AG04450 (cell line): ENCODE measurements around the gene ARHGEF10L. TPM values are rescaled to one million over a fixed set of nuclear protein-coding genes. Genes with fewer than 3 reads are reported as not detected.
"Not testable (repeated sequence)": the region's sequence is repeated elsewhere in the genome, so short reads cannot be mapped to it uniquely, and the experiment has no call there.

Source experiments
- CTCF ChIA-PET: fragments of 300-600, 350-600 bp; formaldehyde crosslinking; extraction: SDS; loops from one replicate; lab custom pipeline; 2022; ENCODE audit warnings: antibody characterized with exemption, inconsistent platforms; lab: Charles Lee
- POLR2A ChIA-PET: fragments of 350-600 bp; formaldehyde crosslinking; extraction: SDS; loops from one replicate; lab custom pipeline; 2021; ENCODE audit warnings: antibody characterized with exemption, inconsistent platforms; lab: Yijun Ruan, JAX
- DNase-seq: peaks from one replicate; pipeline ENCODE4 v3.0.0-alpha.2; 2011; ENCODE audit warnings: low read depth, low spot score
- H3K27ac ChIP-seq: one replicate; pipeline ENCODE4 v1.5.1; 2012; ENCODE audit warnings: low read depth, low read length, control low read depth
- H3K27me3 ChIP-seq: one replicate; pipeline ENCODE4 v1.6.0; 2012; ENCODE audit warnings: low read length; ENCODE audit not compliant: control insufficient read depth, insufficient read depth
- H3K4me3 ChIP-seq: 2 replicates; pipeline ENCODE4 v1.5.1; 2011; ENCODE audit warnings: mild to moderate bottlenecking, low read depth, low read length, control low read depth
- H3K9me3 ChIP-seq: 2 replicates; pipeline ENCODE4 v1.5.1; 2012; ENCODE audit warnings: low read length; ENCODE audit not compliant: control insufficient read depth, insufficient read depth
- CTCF ChIP-seq: IDR thresholded peaks from 2 replicates; pipeline ENCODE4 v1.5.1; 2011; ENCODE audit warnings: low read depth, low read length, control low read depth, inconsistent platforms
- polyA plus RNA-seq: library from polyadenylated mRNA; depleted of rRNA; stranded (reverse); fragments of >200 nt; gene quantifications from 2 replicates; pipeline ENCODE4 v1.2.3, GENCODE V29; 2011

Gene ARHGEF10L
- polyA plus RNA-seq, 1 experiment, result 5.7 TPM

- no peaks in the 10 kb centered on the region for H3K27me3 ChIP-seq
- TF ChIP-seq CTCF, result no peak
- ChIA-PET CTCF (interaction anchor here (1.0 to 5.8 kb wide), 2 partner anchors 13 to 126 kb away, joined by 3 to 49 read pairs; no protein-coding TSS in a partner anchor), POLR2A (no interaction called here)
- H3K27ac ChIP-seq, result no peak overlapping the region
- H3K9me3 ChIP-seq, result no peaks in the 10 kb centered on the region
- no peak for DNase-seq
- no peak overlapping the region for H3K4me3 ChIP-seq
Measured at GRCh38 chr1:17620448-17620847, 81.0 kb downstream of the ARHGEF10L start.

- no peak overlapping the region for H3K27ac ChIP-seq
- no peaks in the 10 kb centered on the region for H3K9me3 ChIP-seq
- CTCF ChIA-PET, result interaction anchor here (0.9 to 5.8 kb wide), 2 partner anchors 14 to 15 kb away, joined by 3 to 49 read pairs; no protein-coding TSS in a partner anchor
- POLR2A ChIA-PET, result no interaction called here
- no peak for DNase-seq
- no peak for TF ChIP-seq CTCF
- no peaks in the 10 kb centered on the region for H3K27me3 ChIP-seq
- no peak overlapping the region for H3K4me3 ChIP-seq
Measured at GRCh38 chr1:17621691-17622090, 82.2 kb downstream of the ARHGEF10L start.

- no peaks in the 10 kb centered on the region for H3K9me3 ChIP-seq
- TF ChIP-seq CTCF, result no peak
- H3K4me3 ChIP-seq, result no peak overlapping the region
- H3K27me3 ChIP-seq, result no peaks in the 10 kb centered on the region
- CTCF ChIA-PET, result no interaction called here
- no peak for DNase-seq
- H3K27ac ChIP-seq, result no peak overlapping the region
- POLR2A ChIA-PET, result no interaction called here
Measured at GRCh38 chr1:17622823-17623222, 83.3 kb downstream of the ARHGEF10L start.

- TF ChIP-seq CTCF, result no peak
- no peak for DNase-seq
- ChIA-PET POLR2A (no interaction called here), CTCF (interaction anchor here (0.9 to 1.8 kb wide), 3 partner anchors 18 to 130 kb away, joined by 3 to 9 read pairs (median 4); no protein-coding TSS in a partner anchor)
- H3K27ac ChIP-seq, result no peak overlapping the region
- no peaks in the 10 kb centered on the region for H3K9me3 ChIP-seq
- no peak overlapping the region for H3K4me3 ChIP-seq
- H3K27me3 ChIP-seq, result no peaks in the 10 kb centered on the region
Measured at GRCh38 chr1:17624611-17625233, 85.2 kb downstream of the ARHGEF10L start.

GRCh38 chr1:17627239-17628052 is 87.9 kb downstream of the ARHGEF10L start:
- no peak for TF ChIP-seq CTCF
- Histone ChIP-seq H3K4me3 (no peak overlapping the region), H3K9me3 (no peaks in the 10 kb centered on the region), H3K27me3 (no peaks in the 10 kb centered on the region), H3K27ac (no peak overlapping the region)
- POLR2A ChIA-PET, result no interaction called here
- CTCF ChIA-PET, result interaction anchor here (1.2 kb wide), 1 partner anchor 133 kb away, joined by 3 read pairs; no protein-coding TSS in a partner anchor
- no peak for DNase-seq

GRCh38 chr1:17629046-17629445 is 89.5 kb downstream of the ARHGEF10L start:
- not testable (repeated sequence) for DNase-seq, H3K4me3 ChIP-seq, H3K27me3 ChIP-seq, H3K9me3 ChIP-seq, H3K27ac ChIP-seq
- POLR2A ChIA-PET, result interaction anchor here (0.6 kb wide), 1 partner anchor 22 kb away, joined by 3 read pairs; no protein-coding TSS in a partner anchor
- CTCF ChIA-PET, result interaction anchor here (0.6 to 1.8 kb wide), 2 partner anchors 22 to 134 kb away, joined by 3 to 6 read pairs; no protein-coding TSS in a partner anchor
